A549 (cell line): ENCODE results near the gene PROX1. TPM values are rescaled to one million over a fixed set of nuclear protein-coding genes. Genes with fewer than 3 reads are reported as not detected.

ENCODE experiments used
- ATAC-seq, 2 experiments: fragments of 200-7000 bp in 1 of 2; fragments of >200 bp in 1 of 2; cut with Nextera tagmentation in 1 of 2; cut with Tn5 transposase in 1 of 2; 3 replicates each; pipeline versions ENCODE4 v1.8.0 to v1.9.1; 2018 to 2020; ENCODE audit warnings: mild to moderate bottlenecking in 1 of 2, moderate library complexity in 1 of 2
- CTCF ChIA-PET: fragments of 300-600 bp; sonication (Branson Sonifier 250); formaldehyde crosslinking; extraction: SDS; loops from one replicate; lab custom pipeline; 2021; ENCODE audit warnings: antibody characterized with exemption, inconsistent platforms; lab: Yijun Ruan, JAX
- POLR2A ChIA-PET: fragments of 350-600 bp; formaldehyde crosslinking; extraction: SDS; loops from one replicate; lab custom pipeline; 2021; ENCODE audit warnings: antibody characterized with exemption, inconsistent platforms; lab: Yijun Ruan, JAX
- DNase-seq, 2 experiments: peaks; one replicate each; pipeline versions ENCODE4 v3.0.0 to v3.0.0-alpha.2; 2011 to 2016; ENCODE audit warnings: low read depth in 1 of 2, low spot score in 1 of 2
- FAIRE-seq: peaks from 2 replicates; lab custom pipeline; 2011; peaks lifted over from hg19 to GRCh38; lab: Jason Lieb, UNC
- H3K27ac ChIP-seq, 2 experiments: fragments of >200 bp; sonication (Bioruptor Twin); formaldehyde crosslinking; 3 replicates each; pipeline ENCODE4 v1.5.1; 2016 to 2017
- H3K4me1 ChIP-seq: fragments of >200 bp; sonication (Bioruptor Twin); formaldehyde crosslinking; 3 replicates; pipeline ENCODE4 v1.6.1; 2016
- H3K4me2 ChIP-seq: fragments of >200 bp; sonication (Bioruptor Twin); formaldehyde crosslinking; 3 replicates; pipeline ENCODE4 v1.6.1; 2016
- H3K4me3 ChIP-seq: fragments of >200 bp; sonication (Bioruptor Twin); formaldehyde crosslinking; 3 replicates; pipeline ENCODE4 v1.5.1; 2016
- H3K9me3 ChIP-seq: fragments of >200 bp; sonication (Bioruptor Twin); formaldehyde crosslinking; 3 replicates; pipeline ENCODE4 v1.6.1; 2016
- ATOH8 ChIP-seq: fragments of 250-450 bp; sonication (Bioruptor Pico); IDR thresholded peaks from 2 replicates; pipeline ENCODE4 v1.5.0; 2020; ENCODE audit warnings: low read depth, mild to moderate bottlenecking, moderate library complexity
- BCL3 ChIP-seq: fragments of >200 bp; sonication (Bioruptor Twin); formaldehyde crosslinking; IDR thresholded peaks from 3 replicates; pipeline ENCODE4 v1.6.1; 2016
- CEBPB ChIP-seq, 2 experiments: fragments of >200 bp in 1 of 2; sonication (Bioruptor Twin) in 1 of 2; formaldehyde crosslinking in 1 of 2; IDR thresholded peaks; 2 replicates each; pipeline ENCODE4 v1.6.1; 2012 to 2016
- CHD4 ChIP-seq: fragments of 200-600 bp; sonication (generic); IDR thresholded peaks from 2 replicates; pipeline ENCODE4 v1.6.1; 2016; ENCODE audit warnings: antibody characterized with exemption, mild to moderate bottlenecking, borderline replicate concordance
- CTCF ChIP-seq: fragments of >200 bp; sonication (Bioruptor Twin); formaldehyde crosslinking; IDR thresholded peaks from 3 replicates; pipeline ENCODE4 v1.5.1; 2016
- EHF ChIP-seq: fragments of 250-450 bp; sonication (Bioruptor Pico); IDR thresholded peaks from 2 replicates; pipeline ENCODE4 v1.5.0; 2020; ENCODE audit warnings: mild to moderate bottlenecking
- FOSB ChIP-seq: fragments of 250-450 bp; sonication (Bioruptor Pico); IDR thresholded peaks from 2 replicates; pipeline ENCODE4 v1.5.0; 2020; ENCODE audit warnings: mild to moderate bottlenecking, moderate library complexity
- FOSL2 ChIP-seq, 2 experiments: fragments of 450-650 bp in 1 of 2; fragments of >200 bp in 1 of 2; sonication (Bioruptor Twin) in 1 of 2; formaldehyde crosslinking; IDR thresholded peaks; 2 replicates each; pipeline versions ENCODE4 v1.5.0 to v1.6.1; 2016 to 2020; ENCODE audit warnings: mild to moderate bottlenecking in 1 of 2, moderate library complexity in 1 of 2
- GATA3 ChIP-seq: IDR thresholded peaks from 2 replicates; pipeline ENCODE4 v1.6.1; 2012; ENCODE audit warnings: borderline replicate concordance
- HES2 ChIP-seq: fragments of >200 bp; sonication (Bioruptor Twin); formaldehyde crosslinking; IDR thresholded peaks from 2 replicates; pipeline ENCODE4 v1.6.1; 2016
- HEYL ChIP-seq: fragments of 250-450 bp; sonication (Bioruptor Pico); IDR thresholded peaks from 2 replicates; pipeline ENCODE4 v1.8.0; 2021; ENCODE audit warnings: mild to moderate bottlenecking, moderate library complexity
- KDM5A ChIP-seq: fragments of 200-600 bp; sonication (generic); IDR thresholded peaks from 2 replicates; pipeline ENCODE4 v1.6.1; 2016; ENCODE audit warnings: antibody characterized with exemption, mild to moderate bottlenecking
- MAFK ChIP-seq: fragments of 450-650 bp; IDR thresholded peaks from 2 replicates; pipeline ENCODE4 v1.6.1; 2014; ENCODE audit not compliant: partially characterized antibody
- MAZ ChIP-seq: fragments of 150-350 bp; IDR thresholded peaks from 2 replicates; pipeline ENCODE4 v1.6.1; 2014; ENCODE audit warnings: antibody characterized with exemption, low read depth, low read length, borderline replicate concordance
- MYC ChIP-seq: IDR thresholded peaks from 2 replicates; pipeline ENCODE4 v1.6.1; 2012; ENCODE audit warnings: mild to moderate bottlenecking, inconsistent platforms, low read length, improper control_type of control experiment, borderline replicate concordance
- NFE2L2 ChIP-seq: fragments of 150-350 bp; conservative IDR thresholded peaks from 2 replicates; pipeline ENCODE4 v1.6.1; 2014; ENCODE audit warnings: low read length
- PBX3 ChIP-seq: IDR thresholded peaks from 2 replicates; pipeline ENCODE4 v1.6.1; 2012
- POLR2A ChIP-seq: IDR thresholded peaks from 2 replicates; pipeline ENCODE4 v1.6.1; 2012; ENCODE audit warnings: mild to moderate bottlenecking, low read length
- RAD21 ChIP-seq, 2 experiments: fragments of >200 bp in 1 of 2; sonication (Bioruptor Twin) in 1 of 2; formaldehyde crosslinking in 1 of 2; IDR thresholded peaks in 1 of 2; conservative IDR thresholded peaks in 1 of 2; 2 replicates in 1 of 2; 3 replicates in 1 of 2; pipeline ENCODE4 v1.6.1; 2012 to 2018; ENCODE audit warnings: inconsistent platforms in 1 of 2
- REST ChIP-seq: fragments of 200-600 bp; sonication (generic); IDR thresholded peaks from 2 replicates; pipeline ENCODE4 v1.6.1; 2016; ENCODE audit warnings: antibody characterized with exemption, mild to moderate bottlenecking, moderate library complexity
- RNF2 ChIP-seq: fragments of 200-600 bp; sonication (generic); IDR thresholded peaks from 2 replicates; pipeline ENCODE4 v1.6.1; 2016; ENCODE audit warnings: low read depth, mild to moderate bottlenecking, antibody characterized with exemption, moderate library complexity, borderline replicate concordance
- USF2 ChIP-seq: fragments of 450-650 bp; IDR thresholded peaks from 2 replicates; pipeline ENCODE4 v1.6.1; 2014; ENCODE audit warnings: antibody characterized with exemption
- ZSCAN20 ChIP-seq: fragments of 250-450 bp; sonication (Bioruptor Pico); IDR thresholded peaks from 2 replicates; pipeline ENCODE4 v1.8.0; 2022; ENCODE audit warnings: mild to moderate bottlenecking, moderate library complexity
- WGBS: methylation state at CpG from one replicate; pipeline ENCODE4 v1.1.6; 2017; ENCODE audit errors: missing lambda C conversion rate; 5-methylcytosine and 5-hydroxymethylcytosine counted together
- polyA plus RNA-seq, 4 experiments: library from polyadenylated mRNA; depleted of rRNA in 3 of 4; stranded (reverse); fragments of >200 nt; fragmentation: RNase III in 1 of 4; extraction: RNeasy Plus Mini Kit Qiagen cat#74134 plus additional on column Dnase treatment in 1 of 4; gene quantifications; 2 replicates in 3 of 4; 3 replicates in 1 of 4; pipeline ENCODE4 v1.2.3, GENCODE V29; 2011 to 2017

PROX1 gene
- polyA plus RNA-seq, 2 of the 4 experiments (the other 2 are of a cell fraction), result 0.01 to 0.06 TPM

- TF ChIP-seq CTCF (no peak), MAZ (no peak), PBX3 (no peak), KDM5A (no peak), POLR2A (no peak), RNF2 (no peak), USF2 (no peak), FOSL2 (IDR thresholded peaks at IDR 0.05) (no peak), FOSL2 (CRISPR knock-in tag; IDR thresholded peaks at IDR 0.05) (no peak), GATA3 (no peak), REST (no peak), EHF (CRISPR knock-in tag) (no peak), CEBPB (IDR thresholded peaks at IDR 0.05) (no peak), MAFK (no peak), HES2 (no peak), ZSCAN20 (no peak), MYC (no peak), ATOH8 (no peak)
- TF ChIP-seq, all 56 proteins: peak for 0
- ATAC-seq (no peak), FAIRE-seq (no peak), DNase-seq (no peak)
- no peaks in the 10 kb centered on the region for H3K9me3 ChIP-seq
- no peak overlapping the region for H3K4me2 ChIP-seq
- 35% methylated on average over 3 of the region's 3 CpGs for WGBS
- H3K4me1 ChIP-seq, result no peaks in the 10 kb centered on the region
- no peak overlapping the region for H3K27ac ChIP-seq
- H3K4me3 ChIP-seq, result no peak overlapping the region
- ChIA-PET POLR2A (no interaction called here), CTCF (interaction anchor here (0.6 to 1.2 kb wide), 2 partner anchors 18 to 1519 kb away, joined by 3 to 4 read pairs; no protein-coding TSS in a partner anchor)
Observed at GRCh38 chr1:214006845-214007244, 19.1 kb downstream of the PROX1 start.

- Histone ChIP-seq H3K4me3 (no peak overlapping the region), H3K9me3 (no peaks in the 10 kb centered on the region), H3K4me2 (no peak overlapping the region), H3K4me1 (no peaks in the 10 kb centered on the region), H3K27ac (no peak overlapping the region)
- DNase-seq (no peak), FAIRE-seq (no peak)
- WGBS, result 21% methylated on average over 3 of the region's 3 CpGs
- no peak for TF ChIP-seq CHD4
- no peak for TF ChIP-seq RAD21 (conservative IDR thresholded peaks at IDR 0.05 in 1 of 2, IDR thresholded peaks at IDR 0.05 in 1 of 2)
- no peak for TF ChIP-seq CEBPB (IDR thresholded peaks at IDR 0.05)
- TF ChIP-seq MAFK, result no peak
- TF ChIP-seq FOSB (CRISPR knock-in tag), result no peak
- TF ChIP-seq HEYL (CRISPR knock-in tag), result no peak
- TF ChIP-seq NFE2L2, result no peak
- no peak for TF ChIP-seq BCL3
- TF ChIP-seq MAZ, result no peak
- TF ChIP-seq, all 56 proteins: peak for 0
- CTCF ChIA-PET, result interaction anchor here (0.7 to 1.5 kb wide), 2 partner anchors 9 to 670 kb away, joined by 3 to 4 read pairs; no protein-coding TSS in a partner anchor
- ATAC-seq, result no peak
- POLR2A ChIA-PET, result no interaction called here
Observed at GRCh38 chr1:214008347-214008746, 20.6 kb downstream of the PROX1 start.
